Endodermal cell (in vitro differentiated cells): ENCODE measurements around the gene CAMTA1. TPM values are rescaled to one million over a fixed set of nuclear protein-coding genes. Genes with fewer than 3 reads are reported as not detected.

Experiments used
- DNase-seq: peaks from one replicate; pipeline ENCODE4 v3.0.0-alpha.2; 2017
- H3K27ac ChIP-seq: 2 replicates; pipeline ENCODE4 v1.5.1; 2013; ENCODE audit warnings: mild to moderate bottlenecking, low read depth, low read length, moderate library complexity
- H3K27me3 ChIP-seq: 2 replicates; pipeline ENCODE4 v1.6.1; 2013; ENCODE audit warnings: mild to moderate bottlenecking, low read length, moderate library complexity; ENCODE audit not compliant: insufficient read depth, control insufficient read depth, poor library complexity, severe bottlenecking
- H3K36me3 ChIP-seq: 2 replicates; pipeline ENCODE4 v1.7.0; 2013; ENCODE audit warnings: mild to moderate bottlenecking, low read length, moderate library complexity; ENCODE audit not compliant: control insufficient read depth, insufficient read depth
- H3K4me1 ChIP-seq: one replicate; pipeline ENCODE4 v1.7.0; 2013; ENCODE audit warnings: low read length; ENCODE audit not compliant: control insufficient read depth, insufficient read depth
- H3K4me3 ChIP-seq: 2 replicates; pipeline ENCODE4 v1.5.1; 2013; ENCODE audit warnings: mild to moderate bottlenecking, low read length, moderate library complexity
- H3K9ac ChIP-seq: 2 replicates; pipeline ENCODE4 v1.6.1; 2013; ENCODE audit warnings: mild to moderate bottlenecking, low read length, moderate library complexity; ENCODE audit not compliant: poor library complexity, severe bottlenecking; ENCODE audit errors: extremely low read depth
- H3K9me3 ChIP-seq: 2 replicates; pipeline ENCODE4 v1.6.1; 2013; ENCODE audit warnings: mild to moderate bottlenecking, low read length, moderate library complexity; ENCODE audit not compliant: control insufficient read depth
- H3K27ac Mint-ChIP-seq: 2 replicates; pipeline ENCODE4 v1.8.0; 2020; ENCODE audit warnings: mixed read lengths
- H3K27me3 Mint-ChIP-seq: 2 replicates; pipeline ENCODE4 v1.8.0; 2021; ENCODE audit warnings: mild to moderate bottlenecking, mixed read lengths; ENCODE audit not compliant: insufficient read depth
- H3K36me3 Mint-ChIP-seq: 2 replicates; pipeline ENCODE4 v1.8.0; 2020; ENCODE audit warnings: low read depth, mixed read lengths
- H3K4me1 Mint-ChIP-seq: 2 replicates; pipeline ENCODE4 v1.8.0; 2020; ENCODE audit warnings: mixed read lengths
- H3K4me3 Mint-ChIP-seq: 2 replicates; pipeline ENCODE4 v1.8.0; 2020; ENCODE audit warnings: mild to moderate bottlenecking, moderate library complexity, mixed read lengths
- H3K9me3 Mint-ChIP-seq: 2 replicates; pipeline ENCODE4 v1.8.0; 2020; ENCODE audit warnings: mild to moderate bottlenecking, mixed read lengths
- CTCF ChIP-seq: fragments of 200-600 bp; sonication (generic); conservative IDR thresholded peaks from 2 replicates; pipeline ENCODE4 v1.5.0; 2021; ENCODE audit warnings: antibody characterized with exemption, mild to moderate bottlenecking
- WGBS, 2 experiments: methylation state at CpG; one replicate each; pipeline versions ENCODE4 v1.1.5 to v1.1.7; 2013; ENCODE audit warnings: missing lambda C conversion rate in 2 of 2, mixed read lengths in 1 of 2; ENCODE audit not compliant: insufficient coverage in 1 of 2, insufficient read length in 1 of 2; 5-methylcytosine and 5-hydroxymethylcytosine counted together
- total RNA-seq, 2 donors: library from RNA; stranded (reverse); fragmentation: NEBNext Ultra II Directional in 1 of 2; extraction: Animal tissue kit (Norgen Biotek cat#: 25700) in 1 of 2; gene quantifications; 2 replicates in 1 of 2; 3 replicates in 1 of 2; pipeline ENCODE4 v1.2.1, GENCODE V29; 2021

Gene CAMTA1
- total RNA-seq, 2 donors from 2014 or later, result 123 to 137 TPM

- H3K9me3 ChIP-seq, result no peaks in the 10 kb centered on the region
- no peaks in the 10 kb centered on the region for H3K9me3 Mint-ChIP-seq
These were observed 874.3 kb downstream of the CAMTA1 start for GRCh38 chr1:7659514-7659913.

GRCh38 chr1:7663451-7664146, 878.3 kb downstream of the CAMTA1 start:
- H3K4me1 Mint-ChIP-seq, result peaks cover 4% of the 10 kb centered on the region
- no peaks in the 10 kb centered on the region for H3K9me3 ChIP-seq
- no peaks in the 10 kb centered on the region for H3K36me3 Mint-ChIP-seq
- no peak overlapping the region for H3K4me3 ChIP-seq
- no peaks in the 10 kb centered on the region for H3K36me3 ChIP-seq
- no peaks in the 10 kb centered on the region for H3K9me3 Mint-ChIP-seq
- no peak overlapping the region for H3K9ac ChIP-seq
- TF ChIP-seq CTCF, result no peak
- no peaks in the 10 kb centered on the region for H3K27me3 ChIP-seq
- no peak overlapping the region for H3K4me3 Mint-ChIP-seq
- DNase-seq, result no peak
- H3K27me3 Mint-ChIP-seq, result no peaks in the 10 kb centered on the region
- no peak overlapping the region for H3K27ac Mint-ChIP-seq
- WGBS, 2 experiments, result 93 to 96% methylated on average over 30 to 38 of the region's 38 CpGs
- peaks cover 4% of the 10 kb centered on the region for H3K4me1 ChIP-seq
- no peak overlapping the region for H3K27ac ChIP-seq

More at GRCh38 chr1:7659514-7659913, 874.3 kb downstream of the CAMTA1 start:
- Mint-ChIP-seq H3K4me1 (no peaks in the 10 kb centered on the region), H3K36me3 (no peaks in the 10 kb centered on the region), H3K27ac (no peak overlapping the region), H3K4me3 (no peak overlapping the region), H3K27me3 (no peaks in the 10 kb centered on the region)
- Histone ChIP-seq H3K4me3 (no peak overlapping the region), H3K36me3 (no peaks in the 10 kb centered on the region), H3K9ac (no peak overlapping the region), H3K27ac (no peak overlapping the region), H3K27me3 (no peaks in the 10 kb centered on the region), H3K4me1 (no peaks in the 10 kb centered on the region)
- DNase-seq, result no peak
- no peak for TF ChIP-seq CTCF
- WGBS, 2 experiments, result 75 to 79% methylated on average over 6 of the region's 6 CpGs

- H3K4me3 Mint-ChIP-seq, result no peak overlapping the region
- Histone ChIP-seq H3K27ac (no peak overlapping the region), H3K27me3 (no peaks in the 10 kb centered on the region), H3K9ac (no peak overlapping the region), H3K36me3 (no peaks in the 10 kb centered on the region), H3K9me3 (no peaks in the 10 kb centered on the region), H3K4me1 (peaks cover 4% of the 10 kb centered on the region), H3K4me3 (no peak overlapping the region)
- H3K27ac Mint-ChIP-seq, result no peak overlapping the region
- TF ChIP-seq CTCF, result no peak
- DNase-seq, result no peak
- 92 to 95% methylated on average over 38 to 48 of the region's 48 CpGs for WGBS, 2 experiments
- no peaks in the 10 kb centered on the region for H3K36me3 Mint-ChIP-seq
- H3K4me1 Mint-ChIP-seq, result peaks cover 4% of the 10 kb centered on the region
- no peaks in the 10 kb centered on the region for H3K27me3 Mint-ChIP-seq
- no peaks in the 10 kb centered on the region for H3K9me3 Mint-ChIP-seq
These were observed 879.1 kb downstream of the CAMTA1 start for GRCh38 chr1:7664147-7664892.
